ENCODE measurements around the gene SGSM2.

DNA sequence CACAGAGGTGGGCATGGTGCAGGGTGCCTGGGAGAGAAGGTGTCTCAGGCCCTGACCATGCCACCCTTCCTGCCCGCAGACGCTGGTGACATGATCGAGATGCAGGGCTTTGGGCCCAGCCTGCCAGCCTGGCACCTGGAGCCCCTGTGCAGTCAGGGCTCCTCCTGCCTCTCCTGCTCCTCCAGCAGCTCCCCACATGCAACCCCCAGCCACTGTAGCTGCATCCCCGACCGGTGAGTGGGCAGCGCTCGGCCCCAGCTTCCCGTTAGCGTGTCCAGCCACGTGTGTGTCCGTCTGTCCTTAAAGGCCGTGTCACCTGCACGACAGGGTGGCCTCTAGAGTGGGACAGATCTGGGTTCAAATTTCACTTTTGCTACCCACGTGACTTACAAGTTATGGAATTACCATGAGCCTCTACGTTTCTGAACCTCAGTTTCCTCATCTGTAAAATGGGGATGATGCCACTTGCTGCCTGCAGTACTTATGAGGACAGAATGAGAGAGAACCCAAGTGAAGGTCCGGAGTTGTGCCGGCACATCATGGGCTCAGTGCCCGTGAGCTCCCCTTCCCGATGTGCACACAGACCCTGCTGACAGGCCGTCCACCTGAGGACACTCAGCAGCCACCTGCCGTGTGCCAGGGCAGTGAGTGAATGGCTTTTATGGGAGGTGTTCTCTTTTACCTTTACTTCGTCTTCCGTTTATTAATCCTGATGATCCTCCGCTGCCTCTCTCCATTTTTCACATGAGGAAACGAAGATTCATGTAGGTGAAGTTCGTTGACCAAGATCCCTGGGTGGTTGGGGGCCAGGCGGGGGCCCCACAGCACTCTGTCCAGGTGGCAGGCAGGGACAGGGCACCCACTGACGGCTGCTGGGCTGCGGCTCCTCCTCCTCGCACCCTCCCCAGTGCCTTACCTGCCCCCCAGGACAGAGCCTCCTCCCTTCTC lies 34.2 kb downstream of the SGSM2 start:
- TF ChIP-seq POLR2A (IDR thresholded peaks at IDR 0.05; ENCODE audit: low read length) (no peak), GATA1 (IDR thresholded peaks at IDR 0.05; ENCODE audit: low read depth, low read length) (no peak)

Measured in erythroblast (primary cell).